Stimulated activated CD8-positive, alpha-beta memory T cell treated with anti-CD3 and anti-CD28 coated beads, Interleukin-15, amount 100 ng/mL, for 4 hours (primary cell): ENCODE results near the gene TMCO1.
"Not testable (repeated sequence)": the region's sequence is repeated elsewhere in the genome, so short reads cannot be mapped to it uniquely, and the experiment has no call there.

ENCODE experiments used
- DNase-seq, 2 donors: peaks; one replicate each; pipeline ENCODE4 v3.0.0-alpha.2; 2020; ENCODE audit warnings: low read depth in 2 of 2

Gene TMCO1

GRCh38 chr1:165686971-165687433 is 81.7 kb downstream of the TMCO1 start:
- no peak for DNase-seq

DNA sequence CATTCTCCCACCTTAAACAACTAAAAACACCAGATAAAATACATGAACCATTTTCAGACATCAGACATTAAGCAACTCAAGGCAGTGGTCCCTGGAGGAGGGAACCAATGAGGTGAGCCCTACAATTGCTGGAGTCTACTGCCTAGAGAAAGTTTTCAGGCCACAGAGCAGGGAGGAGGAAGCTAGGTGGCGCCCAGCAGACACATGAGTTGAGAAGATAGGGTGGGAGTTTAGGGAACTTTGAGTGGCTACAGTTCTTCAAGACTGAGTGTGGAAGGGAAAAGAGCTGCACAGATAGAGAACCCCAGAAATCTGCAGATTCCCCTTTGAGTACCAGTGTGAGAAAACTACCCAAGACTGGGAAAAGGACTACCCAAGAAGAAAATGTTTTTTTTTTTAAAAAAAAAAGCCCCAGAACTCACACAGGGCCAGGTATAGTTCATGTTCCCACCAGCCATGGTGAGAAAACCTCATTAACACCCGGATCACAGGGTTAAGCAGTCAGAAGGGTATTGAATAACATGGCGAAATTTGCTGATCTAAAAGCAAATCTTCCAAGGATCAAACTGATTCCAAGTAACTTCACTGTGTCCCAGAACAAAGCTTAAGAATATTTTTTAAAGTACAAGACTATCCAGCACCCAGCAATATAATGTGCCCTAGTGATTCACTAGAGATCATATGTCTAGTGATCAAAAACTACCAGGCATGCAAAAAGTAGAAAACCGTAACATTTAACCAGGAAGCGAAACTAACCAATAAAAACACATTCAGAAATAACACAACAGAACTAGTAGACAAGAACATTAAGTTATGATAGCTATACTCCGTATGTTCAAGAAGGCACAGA is 82.3 kb downstream of the TMCO1 start:
- no peak for DNase-seq

DNA sequence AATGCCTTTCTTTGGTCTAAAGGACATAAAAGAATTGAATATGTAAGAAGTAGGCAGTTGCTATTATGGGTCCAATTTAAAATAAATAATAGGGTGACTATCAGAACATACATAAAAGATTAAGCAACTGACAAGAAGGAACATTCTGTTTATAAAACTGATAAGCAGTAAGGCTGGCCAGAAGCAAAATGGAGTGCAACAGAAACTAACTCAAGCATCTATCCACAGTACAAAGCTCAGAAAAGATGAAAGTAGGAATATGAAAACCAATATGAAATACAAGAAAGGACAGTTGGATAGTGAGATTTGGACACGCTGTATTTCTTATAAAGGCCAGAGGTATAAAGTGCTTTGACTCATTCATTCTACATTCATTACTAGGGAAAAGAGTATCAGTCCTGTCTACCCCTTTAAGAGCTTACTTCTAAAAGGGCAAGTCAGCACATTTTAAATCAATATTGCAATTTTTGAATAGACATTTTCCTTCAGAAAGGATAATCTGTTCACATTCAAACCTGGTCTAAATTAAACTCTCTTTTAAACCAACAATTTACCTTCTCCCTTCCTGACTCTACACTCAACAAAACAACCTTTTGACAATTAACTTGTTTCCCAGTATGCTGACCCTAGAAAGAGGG is 84.7 kb downstream of the TMCO1 start:
- DNase-seq, result no peak

- not testable (repeated sequence) for DNase-seq
Measured at GRCh38 chr1:165680773-165681172, 87.9 kb downstream of the TMCO1 start.

DNA sequence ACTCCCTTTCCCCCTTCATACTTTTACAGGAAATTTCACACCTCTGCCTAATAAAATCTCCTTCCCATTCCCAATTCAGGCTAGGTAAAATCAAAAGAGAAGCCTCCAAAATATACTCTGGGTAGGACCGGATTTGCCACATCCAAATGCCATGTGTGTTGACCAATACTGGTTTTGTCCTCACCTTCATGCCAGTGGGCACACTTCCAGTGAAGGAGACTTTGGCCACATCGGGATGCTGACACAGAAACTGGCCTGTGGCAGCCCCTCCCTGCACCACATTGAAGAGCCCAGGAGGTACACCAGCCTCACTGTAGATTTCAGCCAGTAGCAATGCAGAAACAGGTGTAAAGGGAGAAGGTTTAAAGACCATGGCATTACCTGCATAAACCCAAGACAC is 88.4 kb downstream of the TMCO1 start:
- no peak for DNase-seq

GRCh38 chr1:165679282-165680036 is 89.2 kb downstream of the TMCO1 start:
- no peak for DNase-seq

GRCh38 chr1:165678509-165678908 is 90.2 kb downstream of the TMCO1 start:
- no peak for DNase-seq
